SK-N-MC (cell line): Measurements from ENCODE around the gene C1orf174.

Source experiments
- EZH2 ChIP-seq: fragments of 200-600 bp; sonication (generic); IDR thresholded peaks from one replicate; pipeline ENCODE4 v1.6.1; 2017; ENCODE audit warnings: antibody characterized with exemption
- POLR2AphosphoS5 ChIP-seq: IDR thresholded peaks from 2 replicates; pipeline ENCODE4 v1.6.1; 2012; ENCODE audit warnings: mild to moderate bottlenecking, low read depth, low read length, borderline replicate concordance

DNA sequence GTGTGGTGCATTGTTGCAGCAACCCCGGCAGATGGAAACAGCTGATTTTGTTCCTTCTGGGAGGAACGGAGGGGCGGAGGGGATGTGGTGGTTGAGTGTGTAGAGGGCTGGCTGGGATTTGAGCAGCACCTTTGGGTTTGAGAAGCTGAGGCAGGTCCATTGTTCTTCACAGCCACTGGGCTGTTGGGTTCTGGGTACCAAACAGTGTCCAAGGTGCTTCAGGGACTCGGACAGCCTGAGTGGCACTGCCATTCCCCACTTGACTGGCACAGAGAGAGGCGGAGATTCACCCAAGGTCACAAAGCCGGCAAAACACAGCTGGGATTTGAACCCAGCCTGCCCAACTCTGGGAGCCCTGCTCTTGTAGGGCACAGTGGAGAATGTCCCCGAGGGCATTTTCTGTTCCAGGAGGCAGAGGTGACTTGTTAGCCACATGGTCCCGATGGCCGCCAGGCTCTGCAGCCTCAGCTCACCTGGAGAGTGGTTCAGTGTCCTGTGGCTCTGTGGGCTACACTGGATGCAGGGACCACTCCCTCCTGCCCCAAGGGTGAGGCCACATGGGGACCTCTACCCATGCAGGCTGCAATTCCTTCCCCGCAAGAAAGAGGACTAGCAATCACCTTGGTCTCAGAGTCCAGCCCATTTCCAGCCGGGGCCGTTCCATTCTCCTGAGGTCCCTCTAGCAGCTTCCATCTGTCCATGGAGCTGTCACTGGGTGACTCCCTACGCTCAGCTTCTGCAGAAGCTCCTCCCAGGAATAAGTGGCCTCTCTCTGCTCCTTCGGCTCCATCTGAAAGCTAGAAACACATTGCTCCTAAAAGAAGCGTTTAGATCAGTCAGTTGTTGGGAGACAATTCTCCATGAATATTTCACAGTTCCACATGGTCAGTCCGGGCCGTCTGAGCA, 31.2 kb upstream of the C1orf174 start:
- no peak for TF ChIP-seq EZH2
- no peak for TF ChIP-seq POLR2AphosphoS5
